HG03571 (cell line): ENCODE data around the gene CYTH1.
"Not testable (repeated sequence)": the region's sequence is repeated elsewhere in the genome, so short reads cannot be mapped to it uniquely, and the experiment has no call there.

Experiments
- ATAC-seq: cut with Tn5 transposase; IDR thresholded peaks from one replicate; pipeline ENCODE4 v1.9.1; 2021; ENCODE audit not compliant: unreplicated experiment

CYTH1 gene

GRCh38 chr17:78789663-78790181 is 7.6 kb upstream of the CYTH1 start:
- ATAC-seq, result no peak

GRCh38 chr17:78789149-78789662 is 7.1 kb upstream of the CYTH1 start:
- no peak for ATAC-seq

DNA sequence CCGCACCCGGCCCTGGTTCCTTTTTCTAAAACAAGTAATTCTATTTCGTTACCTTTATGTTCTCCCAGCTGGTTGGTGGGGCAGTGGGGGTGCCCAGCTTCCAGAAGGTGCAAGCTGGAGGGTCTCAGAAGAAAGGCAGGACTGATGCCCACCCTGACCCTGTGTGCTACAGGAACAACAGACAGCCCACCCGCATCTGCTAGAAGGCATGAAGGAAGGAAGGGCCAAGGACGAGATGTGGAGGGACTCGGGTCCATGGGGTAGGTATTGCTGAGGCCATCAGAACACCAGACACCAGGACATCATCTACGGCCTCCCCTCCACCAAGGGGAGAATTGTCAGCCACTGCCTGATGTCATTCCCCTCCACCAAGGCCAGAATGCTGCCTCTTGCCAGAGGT is 6.4 kb upstream of the CYTH1 start:
- ATAC-seq, result no peak

GRCh38 chr17:78787444-78787843 is 5.4 kb upstream of the CYTH1 start:
- no peak for ATAC-seq

DNA sequence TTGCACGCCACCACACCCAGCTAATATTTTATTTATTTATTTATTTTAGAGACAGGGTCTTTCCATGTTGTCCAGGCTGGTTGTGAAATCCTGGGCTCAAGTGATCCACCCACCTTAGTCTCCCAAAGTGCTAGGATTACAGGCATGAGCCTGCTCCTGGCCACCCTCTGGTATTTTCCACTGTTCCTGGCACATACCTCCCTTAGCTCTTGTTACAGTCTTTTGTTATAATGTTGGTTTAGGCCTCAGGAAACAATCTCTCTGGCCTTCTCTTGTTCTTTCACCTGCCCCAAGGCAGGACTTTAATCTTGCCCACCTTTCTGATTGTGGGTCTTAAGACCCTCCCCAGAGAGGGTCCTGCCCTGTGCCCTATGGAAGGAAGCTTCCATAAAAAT is 3.6 kb upstream of the CYTH1 start:
- no peak for ATAC-seq

DNA sequence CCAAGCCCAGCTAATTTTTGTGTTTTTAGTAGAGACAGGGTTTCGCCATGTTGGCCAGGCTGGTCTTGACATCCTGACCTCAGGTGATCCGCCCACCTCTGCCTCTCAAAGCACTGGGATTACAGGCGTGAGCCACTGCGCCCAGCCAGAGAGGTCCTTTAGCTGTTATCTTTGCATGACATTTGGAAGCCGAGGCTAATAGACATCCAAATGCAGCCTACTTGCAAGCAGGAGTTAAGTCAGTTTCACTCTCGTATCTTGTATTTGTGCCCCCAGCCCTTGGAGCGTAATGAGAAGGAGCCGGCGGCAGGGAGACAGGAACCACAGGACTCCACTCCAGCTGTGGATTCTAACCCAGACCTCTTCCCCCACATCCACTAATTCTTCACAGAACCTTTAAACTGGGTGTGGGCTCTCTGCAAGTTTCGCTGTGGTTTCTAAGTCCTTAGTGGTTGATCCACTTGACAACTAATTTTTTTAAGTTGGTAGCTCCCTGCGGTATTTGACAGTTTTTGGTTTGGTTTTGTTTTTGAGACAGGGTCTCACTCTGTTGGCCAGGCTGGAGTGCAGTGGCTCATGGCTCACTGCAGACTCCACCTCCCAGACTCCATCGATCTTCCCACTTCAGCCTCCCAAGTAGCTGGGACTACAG is 3.1 kb upstream of the CYTH1 start:
- ATAC-seq, result no peak

DNA sequence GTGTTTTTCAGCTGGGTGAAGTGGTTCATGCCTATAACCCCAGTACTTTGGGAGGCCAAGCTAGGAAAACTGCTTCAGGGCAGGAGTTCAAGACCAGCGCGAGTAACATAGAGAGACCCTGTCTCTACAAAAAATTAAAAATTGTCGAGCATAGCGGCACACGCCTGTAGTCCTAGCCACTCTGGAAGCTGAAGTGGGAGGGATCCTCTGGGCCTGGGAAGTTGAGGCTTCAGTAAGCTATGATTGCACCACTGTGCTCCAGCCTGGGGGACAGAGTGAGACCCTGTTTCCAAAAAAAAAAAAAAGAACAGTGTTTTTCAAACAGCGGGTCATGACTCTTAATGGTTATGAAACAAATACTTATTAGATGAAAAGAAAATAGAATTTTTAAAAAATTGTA is 2.3 kb upstream of the CYTH1 start:
- no peak for ATAC-seq

- no peak for ATAC-seq
Observed at GRCh38 chr17:78783711-78784324, 1.7 kb upstream of the CYTH1 start.

GRCh38 chr17:78781104-78781892 is 775 bp downstream of the CYTH1 start:
- no peak for ATAC-seq

GRCh38 chr17:78780335-78780734 is 1.7 kb downstream of the CYTH1 start:
- ATAC-seq, result no peak

DNA sequence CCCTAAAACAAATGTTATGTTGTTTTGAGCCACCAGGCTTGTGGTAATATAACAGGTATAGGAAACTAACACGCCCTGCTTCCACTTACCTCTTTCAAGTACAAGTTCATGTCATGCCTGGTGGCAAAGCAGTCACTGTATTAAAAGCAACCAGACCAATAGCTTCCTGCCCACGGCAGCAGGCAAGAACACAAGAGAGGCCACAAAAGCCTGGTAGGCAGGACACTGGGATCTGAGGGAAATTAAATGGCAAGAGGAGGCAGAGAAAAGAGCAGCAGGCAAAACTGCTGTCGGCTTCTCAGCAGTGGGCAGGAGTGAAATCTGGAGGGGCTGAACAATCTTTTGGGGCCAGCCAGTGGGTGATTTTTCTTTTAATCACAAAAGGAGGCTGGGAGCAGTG is 2.2 kb downstream of the CYTH1 start:
- ATAC-seq, result no peak

DNA sequence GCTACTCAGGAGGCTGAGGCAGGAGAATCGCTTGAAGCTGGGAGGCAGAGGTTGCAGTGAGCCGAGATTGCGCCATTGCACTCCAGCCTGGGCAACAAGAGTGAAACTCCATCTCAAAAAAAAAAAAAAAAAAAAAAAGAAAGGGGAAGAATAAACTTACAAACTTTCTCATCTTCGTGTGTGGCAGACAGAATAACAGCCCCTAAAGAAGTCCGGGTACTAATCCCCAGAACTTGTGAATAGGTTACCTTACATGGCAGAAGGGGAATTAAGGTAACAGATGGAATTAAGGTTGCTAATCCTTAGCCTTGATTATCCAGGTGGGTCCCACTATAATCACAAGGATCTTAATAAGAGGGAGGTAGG is 2.8 kb downstream of the CYTH1 start:
- ATAC-seq, result not testable (repeated sequence)

GRCh38 chr17:78777881-78778280 is 4.2 kb downstream of the CYTH1 start:
- no peak for ATAC-seq

DNA sequence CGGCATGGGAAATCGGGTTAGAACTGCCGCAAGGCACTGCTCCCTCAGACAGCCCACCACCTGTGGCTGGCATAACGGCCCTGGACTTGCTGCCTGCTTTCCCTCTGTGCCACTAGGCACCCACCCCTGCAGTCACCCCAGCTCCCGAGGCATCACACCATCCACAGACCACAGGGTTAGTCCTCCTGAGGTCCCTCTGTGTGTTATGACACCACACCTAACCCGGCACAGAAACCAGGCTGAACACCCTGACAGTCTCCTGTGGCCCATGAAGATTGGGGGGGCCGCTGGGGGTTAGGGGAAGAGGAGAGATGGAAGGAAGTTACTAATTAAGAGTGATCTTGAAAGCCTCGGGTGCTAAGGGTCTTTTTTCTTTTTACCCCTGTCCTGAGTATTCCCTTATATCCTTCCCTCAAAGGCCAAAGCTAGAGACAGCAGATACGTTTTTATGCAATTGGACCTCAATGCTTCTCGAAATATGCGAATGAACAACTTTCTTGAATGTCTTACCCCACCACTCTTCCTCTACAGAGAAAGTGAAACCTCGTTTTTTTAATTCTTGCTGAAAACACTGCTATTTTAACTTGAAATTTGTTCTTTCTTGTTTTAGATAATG is 7.0 kb downstream of the CYTH1 start:
- no peak for ATAC-seq

DNA sequence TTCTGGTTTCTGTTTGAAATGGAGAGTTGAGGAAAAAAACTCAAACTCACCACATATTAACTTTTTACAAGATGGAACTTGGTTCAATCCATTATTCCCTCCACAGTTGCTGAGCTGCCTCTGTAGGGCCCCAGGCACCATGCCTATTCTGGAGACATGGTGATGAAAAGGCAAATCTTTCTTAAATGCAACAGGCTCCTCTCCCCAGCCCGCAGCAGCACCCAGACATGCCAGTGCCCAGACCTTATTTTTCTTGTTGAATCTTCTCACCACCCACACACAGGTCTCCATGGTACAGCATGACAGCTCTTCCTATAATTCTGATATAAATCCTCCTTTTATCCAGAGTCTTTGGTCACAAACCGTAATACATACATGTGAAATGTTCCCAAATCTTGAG is 7.6 kb downstream of the CYTH1 start:
- ATAC-seq, result no peak

GRCh38 chr17:78771758-78772382 is 10.2 kb downstream of the CYTH1 start:
- ATAC-seq, result no peak

- no peak for ATAC-seq
Observed at GRCh38 chr17:78769196-78769773, 12.8 kb downstream of the CYTH1 start.

- ATAC-seq, result no peak
Observed at GRCh38 chr17:78767806-78768205, 14.3 kb downstream of the CYTH1 start.

- no peak for ATAC-seq
Observed at GRCh38 chr17:78766743-78767294, 15.3 kb downstream of the CYTH1 start.

- ATAC-seq, result no peak
Observed at GRCh38 chr17:78766225-78766624, 15.8 kb downstream of the CYTH1 start.
